K562 (cell line): Measurements from ENCODE around the gene ELL3. TPM values are rescaled to one million over a fixed set of nuclear protein-coding genes. Genes with fewer than 3 reads are reported as not detected.
A peak's percentile ranks its signal among the peaks of the same experiment; 100 is the strongest.

Experiments used
- ARHGAP35 ChIP-seq: fragments of 450-650 bp; IDR thresholded peaks from 2 replicates; pipeline ENCODE4 v1.6.1; 2018; ENCODE audit not compliant: partially characterized antibody
- ARNT ChIP-seq, 2 experiments: fragments of 450-650 bp; IDR thresholded peaks; 2 replicates each; pipeline ENCODE4 v1.6.1; 2016; ENCODE audit warnings: mild to moderate bottlenecking in 1 of 2
- PML ChIP-seq: IDR thresholded peaks from 2 replicates; pipeline ENCODE4 v1.6.1; 2012; ENCODE audit warnings: low read length, inconsistent platforms
- RBFOX2 ChIP-seq: fragments of 200-400 bp; formaldehyde crosslinking; IDR thresholded peaks from 2 replicates; pipeline ENCODE4 v1.6.1; 2017; ENCODE audit warnings: low read depth, mild to moderate bottlenecking, low read length, moderate library complexity
- SLC30A9 ChIP-seq: fragments of 250-450 bp; sonication (Bioruptor Pico); IDR thresholded peaks from 2 replicates; pipeline ENCODE4 v1.8.0; 2022; ENCODE audit warnings: mild to moderate bottlenecking, moderate library complexity
- YBX1 ChIP-seq: fragments of 450-650 bp; IDR thresholded peaks from 2 replicates; pipeline ENCODE4 v1.7.1; 2016; ENCODE audit warnings: mild to moderate bottlenecking
- ZNF165 ChIP-seq: fragments of 250-450 bp; sonication (Bioruptor Pico); IDR thresholded peaks from 2 replicates; pipeline ENCODE4 v1.4.0; 2020; ENCODE audit warnings: borderline replicate concordance
- polyA plus RNA-seq, 8 experiments: library from polyadenylated mRNA; depleted of rRNA in 4 of 8; stranded (reverse) in 5 of 8; unstranded in 3 of 8; fragments of >200 nt; fragmentation: Nextera tagmentation in 2 of 8; fragmentation: Illumina TruSeq in 1 of 8; extraction: Ambion mirVana in 2 of 8; extraction: Trizol in 1 of 8; gene quantifications; 2 replicates each; pipeline versions ENCODE4 v1.2.1 to v1.2.3, GENCODE V29; 2011 to 2014; ENCODE audit warnings: inconsistent platforms in 1 of 8, missing spikeins in 1 of 8
- total RNA-seq, 7 experiments: library from RNA; depleted of rRNA in 6 of 7; stranded (reverse); fragments of >200 nt in 6 of 7; fragmentation: Illumina TruSeq in 2 of 7; extraction: Trizol in 2 of 7; gene quantifications; 2 replicates each; pipeline versions ENCODE4 v1.2.1 to v1.2.3, GENCODE V29; 2011 to 2021; ENCODE audit warnings: low replicate concordance in 1 of 7
- TF ChIP-seq, protein P1 (sequence below): fragments of 450-650 bp; IDR thresholded peaks from 2 replicates; pipeline ENCODE4 v1.6.1; 2016; ENCODE audit warnings: mild to moderate bottlenecking, moderate library complexity
- TF ChIP-seq, protein P2 (sequence below): fragments of 450-650 bp; IDR thresholded peaks from 2 replicates; pipeline ENCODE4 v1.6.1; 2014; ENCODE audit warnings: low read depth, mild to moderate bottlenecking, moderate library complexity, borderline replicate concordance
- TF ChIP-seq, protein P3 (sequence below): fragments of 250-450 bp; sonication (Bioruptor Pico); IDR thresholded peaks from 2 replicates; pipeline ENCODE4 v1.8.0; 2021; ENCODE audit warnings: mild to moderate bottlenecking, moderate library complexity
- TF ChIP-seq, protein P4 (sequence below): fragments of 450-650 bp; formaldehyde crosslinking; IDR thresholded peaks from 2 replicates; pipeline ENCODE4 v1.4.0; 2022; ENCODE audit warnings: mild to moderate bottlenecking, moderate library complexity

The ELL3 gene
- total and polyA plus RNA-seq, 9 of the 15 experiments (the other 6 are each of a cell fraction or from before 2014, with no cell fraction given) = 0.80 to 5.2 (median 2.6) TPM

DNA sequence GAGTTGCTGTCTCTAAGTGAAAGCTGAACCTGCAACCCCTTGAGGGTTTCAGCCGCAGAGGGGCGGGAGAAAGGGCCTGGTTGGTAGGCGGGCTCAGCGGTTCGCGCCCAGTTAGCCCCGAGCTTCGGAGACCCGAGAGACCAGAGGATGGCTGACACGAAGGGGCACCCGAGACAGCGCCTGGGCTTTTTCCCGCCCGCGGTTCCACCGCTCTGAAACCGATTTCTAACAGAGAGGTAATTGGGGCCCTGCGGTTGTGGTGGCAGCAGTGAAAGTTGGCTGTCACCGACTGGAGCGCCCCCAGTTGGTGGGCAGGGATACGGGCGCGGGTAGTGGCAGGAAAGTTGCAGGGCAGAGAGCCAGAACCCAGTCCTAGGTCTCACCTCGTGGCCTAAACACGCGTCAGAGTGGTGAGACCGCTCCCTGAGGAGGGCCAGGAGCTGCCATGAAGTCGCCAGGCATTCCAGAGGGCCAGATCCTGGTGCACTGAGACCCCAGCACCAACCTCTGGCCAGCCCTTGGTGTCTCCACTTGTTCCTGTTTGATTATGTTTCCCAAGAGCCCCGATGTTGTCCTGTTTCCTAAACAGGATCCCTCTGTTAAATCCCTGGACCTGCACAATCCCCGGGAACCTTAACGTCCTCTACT is 625 bp upstream of the ELL3 start (continued):
- TF ChIP-seq, protein P1, sequence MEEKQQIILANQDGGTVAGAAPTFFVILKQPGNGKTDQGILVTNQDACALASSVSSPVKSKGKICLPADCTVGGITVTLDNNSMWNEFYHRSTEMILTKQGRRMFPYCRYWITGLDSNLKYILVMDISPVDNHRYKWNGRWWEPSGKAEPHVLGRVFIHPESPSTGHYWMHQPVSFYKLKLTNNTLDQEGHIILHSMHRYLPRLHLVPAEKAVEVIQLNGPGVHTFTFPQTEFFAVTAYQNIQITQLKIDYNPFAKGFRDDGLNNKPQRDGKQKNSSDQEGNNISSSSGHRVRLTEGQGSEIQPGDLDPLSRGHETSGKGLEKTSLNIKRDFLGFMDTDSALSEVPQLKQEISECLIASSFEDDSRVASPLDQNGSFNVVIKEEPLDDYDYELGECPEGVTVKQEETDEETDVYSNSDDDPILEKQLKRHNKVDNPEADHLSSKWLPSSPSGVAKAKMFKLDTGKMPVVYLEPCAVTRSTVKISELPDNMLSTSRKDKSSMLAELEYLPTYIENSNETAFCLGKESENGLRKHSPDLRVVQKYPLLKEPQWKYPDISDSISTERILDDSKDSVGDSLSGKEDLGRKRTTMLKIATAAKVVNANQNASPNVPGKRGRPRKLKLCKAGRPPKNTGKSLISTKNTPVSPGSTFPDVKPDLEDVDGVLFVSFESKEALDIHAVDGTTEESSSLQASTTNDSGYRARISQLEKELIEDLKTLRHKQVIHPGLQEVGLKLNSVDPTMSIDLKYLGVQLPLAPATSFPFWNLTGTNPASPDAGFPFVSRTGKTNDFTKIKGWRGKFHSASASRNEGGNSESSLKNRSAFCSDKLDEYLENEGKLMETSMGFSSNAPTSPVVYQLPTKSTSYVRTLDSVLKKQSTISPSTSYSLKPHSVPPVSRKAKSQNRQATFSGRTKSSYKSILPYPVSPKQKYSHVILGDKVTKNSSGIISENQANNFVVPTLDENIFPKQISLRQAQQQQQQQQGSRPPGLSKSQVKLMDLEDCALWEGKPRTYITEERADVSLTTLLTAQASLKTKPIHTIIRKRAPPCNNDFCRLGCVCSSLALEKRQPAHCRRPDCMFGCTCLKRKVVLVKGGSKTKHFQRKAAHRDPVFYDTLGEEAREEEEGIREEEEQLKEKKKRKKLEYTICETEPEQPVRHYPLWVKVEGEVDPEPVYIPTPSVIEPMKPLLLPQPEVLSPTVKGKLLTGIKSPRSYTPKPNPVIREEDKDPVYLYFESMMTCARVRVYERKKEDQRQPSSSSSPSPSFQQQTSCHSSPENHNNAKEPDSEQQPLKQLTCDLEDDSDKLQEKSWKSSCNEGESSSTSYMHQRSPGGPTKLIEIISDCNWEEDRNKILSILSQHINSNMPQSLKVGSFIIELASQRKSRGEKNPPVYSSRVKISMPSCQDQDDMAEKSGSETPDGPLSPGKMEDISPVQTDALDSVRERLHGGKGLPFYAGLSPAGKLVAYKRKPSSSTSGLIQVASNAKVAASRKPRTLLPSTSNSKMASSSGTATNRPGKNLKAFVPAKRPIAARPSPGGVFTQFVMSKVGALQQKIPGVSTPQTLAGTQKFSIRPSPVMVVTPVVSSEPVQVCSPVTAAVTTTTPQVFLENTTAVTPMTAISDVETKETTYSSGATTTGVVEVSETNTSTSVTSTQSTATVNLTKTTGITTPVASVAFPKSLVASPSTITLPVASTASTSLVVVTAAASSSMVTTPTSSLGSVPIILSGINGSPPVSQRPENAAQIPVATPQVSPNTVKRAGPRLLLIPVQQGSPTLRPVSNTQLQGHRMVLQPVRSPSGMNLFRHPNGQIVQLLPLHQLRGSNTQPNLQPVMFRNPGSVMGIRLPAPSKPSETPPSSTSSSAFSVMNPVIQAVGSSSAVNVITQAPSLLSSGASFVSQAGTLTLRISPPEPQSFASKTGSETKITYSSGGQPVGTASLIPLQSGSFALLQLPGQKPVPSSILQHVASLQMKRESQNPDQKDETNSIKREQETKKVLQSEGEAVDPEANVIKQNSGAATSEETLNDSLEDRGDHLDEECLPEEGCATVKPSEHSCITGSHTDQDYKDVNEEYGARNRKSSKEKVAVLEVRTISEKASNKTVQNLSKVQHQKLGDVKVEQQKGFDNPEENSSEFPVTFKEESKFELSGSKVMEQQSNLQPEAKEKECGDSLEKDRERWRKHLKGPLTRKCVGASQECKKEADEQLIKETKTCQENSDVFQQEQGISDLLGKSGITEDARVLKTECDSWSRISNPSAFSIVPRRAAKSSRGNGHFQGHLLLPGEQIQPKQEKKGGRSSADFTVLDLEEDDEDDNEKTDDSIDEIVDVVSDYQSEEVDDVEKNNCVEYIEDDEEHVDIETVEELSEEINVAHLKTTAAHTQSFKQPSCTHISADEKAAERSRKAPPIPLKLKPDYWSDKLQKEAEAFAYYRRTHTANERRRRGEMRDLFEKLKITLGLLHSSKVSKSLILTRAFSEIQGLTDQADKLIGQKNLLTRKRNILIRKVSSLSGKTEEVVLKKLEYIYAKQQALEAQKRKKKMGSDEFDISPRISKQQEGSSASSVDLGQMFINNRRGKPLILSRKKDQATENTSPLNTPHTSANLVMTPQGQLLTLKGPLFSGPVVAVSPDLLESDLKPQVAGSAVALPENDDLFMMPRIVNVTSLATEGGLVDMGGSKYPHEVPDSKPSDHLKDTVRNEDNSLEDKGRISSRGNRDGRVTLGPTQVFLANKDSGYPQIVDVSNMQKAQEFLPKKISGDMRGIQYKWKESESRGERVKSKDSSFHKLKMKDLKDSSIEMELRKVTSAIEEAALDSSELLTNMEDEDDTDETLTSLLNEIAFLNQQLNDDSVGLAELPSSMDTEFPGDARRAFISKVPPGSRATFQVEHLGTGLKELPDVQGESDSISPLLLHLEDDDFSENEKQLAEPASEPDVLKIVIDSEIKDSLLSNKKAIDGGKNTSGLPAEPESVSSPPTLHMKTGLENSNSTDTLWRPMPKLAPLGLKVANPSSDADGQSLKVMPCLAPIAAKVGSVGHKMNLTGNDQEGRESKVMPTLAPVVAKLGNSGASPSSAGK = peak; percentile 75
- no peak for TF ChIP-seq YBX1
- TF ChIP-seq, protein P2, sequence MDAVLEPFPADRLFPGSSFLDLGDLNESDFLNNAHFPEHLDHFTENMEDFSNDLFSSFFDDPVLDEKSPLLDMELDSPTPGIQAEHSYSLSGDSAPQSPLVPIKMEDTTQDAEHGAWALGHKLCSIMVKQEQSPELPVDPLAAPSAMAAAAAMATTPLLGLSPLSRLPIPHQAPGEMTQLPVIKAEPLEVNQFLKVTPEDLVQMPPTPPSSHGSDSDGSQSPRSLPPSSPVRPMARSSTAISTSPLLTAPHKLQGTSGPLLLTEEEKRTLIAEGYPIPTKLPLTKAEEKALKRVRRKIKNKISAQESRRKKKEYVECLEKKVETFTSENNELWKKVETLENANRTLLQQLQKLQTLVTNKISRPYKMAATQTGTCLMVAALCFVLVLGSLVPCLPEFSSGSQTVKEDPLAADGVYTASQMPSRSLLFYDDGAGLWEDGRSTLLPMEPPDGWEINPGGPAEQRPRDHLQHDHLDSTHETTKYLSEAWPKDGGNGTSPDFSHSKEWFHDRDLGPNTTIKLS = no peak
- no peak for TF ChIP-seq ZNF165
- TF ChIP-seq, protein P3, sequence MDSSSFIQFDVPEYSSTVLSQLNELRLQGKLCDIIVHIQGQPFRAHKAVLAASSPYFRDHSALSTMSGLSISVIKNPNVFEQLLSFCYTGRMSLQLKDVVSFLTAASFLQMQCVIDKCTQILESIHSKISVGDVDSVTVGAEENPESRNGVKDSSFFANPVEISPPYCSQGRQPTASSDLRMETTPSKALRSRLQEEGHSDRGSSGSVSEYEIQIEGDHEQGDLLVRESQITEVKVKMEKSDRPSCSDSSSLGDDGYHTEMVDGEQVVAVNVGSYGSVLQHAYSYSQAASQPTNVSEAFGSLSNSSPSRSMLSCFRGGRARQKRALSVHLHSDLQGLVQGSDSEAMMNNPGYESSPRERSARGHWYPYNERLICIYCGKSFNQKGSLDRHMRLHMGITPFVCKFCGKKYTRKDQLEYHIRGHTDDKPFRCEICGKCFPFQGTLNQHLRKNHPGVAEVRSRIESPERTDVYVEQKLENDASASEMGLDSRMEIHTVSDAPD (CRISPR knock-in tag) = no peak
- TF ChIP-seq, protein P4, sequence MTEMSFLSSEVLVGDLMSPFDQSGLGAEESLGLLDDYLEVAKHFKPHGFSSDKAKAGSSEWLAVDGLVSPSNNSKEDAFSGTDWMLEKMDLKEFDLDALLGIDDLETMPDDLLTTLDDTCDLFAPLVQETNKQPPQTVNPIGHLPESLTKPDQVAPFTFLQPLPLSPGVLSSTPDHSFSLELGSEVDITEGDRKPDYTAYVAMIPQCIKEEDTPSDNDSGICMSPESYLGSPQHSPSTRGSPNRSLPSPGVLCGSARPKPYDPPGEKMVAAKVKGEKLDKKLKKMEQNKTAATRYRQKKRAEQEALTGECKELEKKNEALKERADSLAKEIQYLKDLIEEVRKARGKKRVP (CRISPR knock-in tag) = no peak
- no peak for TF ChIP-seq ARNT (IDR thresholded peaks at IDR 0.05)
- 0 out of 2 replicates have a peak, but pooled peaks have one; percentile 41 for TF ChIP-seq PML
- TF ChIP-seq SLC30A9 (CRISPR knock-in tag) = no peak
- peak; percentile 73 for TF ChIP-seq RBFOX2
- no peak for TF ChIP-seq ARHGAP35
